Right lung (tissue), 5 donors: Measurements from ENCODE around the gene PLPPR2. TPM values are rescaled to one million over a fixed set of nuclear protein-coding genes. Genes with fewer than 3 reads are reported as not detected.
"Not testable (repeated sequence)": the region's sequence is repeated elsewhere in the genome, so short reads cannot be mapped to it uniquely, and the experiment has no call there.

Experiments
- DNase-seq, 2 donors: peaks; one replicate each; pipeline ENCODE4 v3.0.0-alpha.2; 2013
- polyA plus RNA-seq, 5 donors: library from polyadenylated mRNA; unstranded; fragments of 120-200 nt; gene quantifications; one replicate each; pipeline versions ENCODE4 v1.2.1 to v1.2.3, GENCODE V29; 2013; ENCODE audit warnings: inconsistent platforms in 1 of 5, low replicate concordance in 1 of 5; ENCODE audit not compliant: insufficient read length in 5 of 5, insufficient read depth in 1 of 5

The PLPPR2 gene
- polyA plus RNA-seq, 5 donors, result 16.2 to 32.3 (median 22.1) TPM

DNA sequence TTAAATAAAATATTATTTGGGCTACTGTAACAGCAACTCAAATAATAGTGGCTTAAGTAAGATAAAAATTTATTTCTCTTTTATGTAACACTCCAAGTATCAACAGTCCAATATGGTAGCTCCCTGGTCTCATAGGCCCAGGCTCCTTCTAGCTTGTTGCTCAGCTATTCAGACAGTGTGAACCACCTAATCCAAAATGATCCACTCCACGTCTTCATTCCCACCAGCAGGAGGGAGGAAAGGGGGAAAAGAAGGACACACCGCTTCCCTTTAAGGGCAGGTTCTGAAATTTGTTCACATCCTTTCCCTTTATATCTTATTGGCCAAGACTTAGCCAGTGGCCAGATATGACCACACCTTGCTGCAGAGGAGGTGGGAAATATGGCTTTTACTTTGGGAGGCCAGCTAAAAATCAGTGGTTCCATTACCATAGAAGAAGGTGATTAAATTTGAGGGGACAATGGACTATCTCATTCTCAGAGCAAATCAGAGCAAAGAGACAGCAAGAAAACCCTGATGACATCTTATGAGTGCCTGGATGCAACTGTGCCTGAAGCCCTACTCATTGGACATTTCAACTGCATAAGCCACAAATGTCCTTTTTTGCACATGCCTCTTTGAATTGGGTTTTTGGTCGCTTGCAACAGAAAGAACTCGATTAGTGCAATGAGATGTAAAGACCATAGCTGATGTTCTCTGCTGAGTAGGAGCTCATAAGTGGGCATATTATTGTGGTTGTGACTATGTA, 35.9 kb downstream of the PLPPR2 start:
- DNase-seq, result no peak

DNA sequence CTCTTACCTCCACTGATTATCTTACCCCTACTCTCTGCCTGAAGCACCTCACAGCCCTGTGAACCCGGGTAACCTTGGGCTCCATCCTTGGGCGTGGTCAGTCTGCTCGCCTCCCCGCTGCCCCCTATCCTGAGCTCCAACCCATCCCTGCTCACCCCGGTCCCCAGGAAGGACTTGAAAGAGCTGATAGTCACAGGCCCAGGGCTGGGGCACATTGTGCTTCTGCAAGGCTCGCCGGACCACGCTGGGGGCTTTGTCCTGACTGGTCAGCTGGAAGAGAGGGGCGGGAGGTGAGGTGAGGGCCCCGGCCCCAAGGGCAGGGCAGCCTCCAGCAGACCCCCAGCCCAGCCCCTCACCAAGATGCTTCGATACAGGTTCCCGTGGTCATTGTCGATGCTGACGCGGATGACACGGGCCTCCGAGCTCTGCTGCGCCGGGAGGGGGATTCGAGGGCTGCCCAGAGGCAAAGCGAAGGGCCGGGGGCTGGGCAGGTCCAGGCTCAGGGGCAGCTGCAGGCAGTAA, 41.9 kb downstream of the PLPPR2 start:
- DNase-seq, result no peak

DNA sequence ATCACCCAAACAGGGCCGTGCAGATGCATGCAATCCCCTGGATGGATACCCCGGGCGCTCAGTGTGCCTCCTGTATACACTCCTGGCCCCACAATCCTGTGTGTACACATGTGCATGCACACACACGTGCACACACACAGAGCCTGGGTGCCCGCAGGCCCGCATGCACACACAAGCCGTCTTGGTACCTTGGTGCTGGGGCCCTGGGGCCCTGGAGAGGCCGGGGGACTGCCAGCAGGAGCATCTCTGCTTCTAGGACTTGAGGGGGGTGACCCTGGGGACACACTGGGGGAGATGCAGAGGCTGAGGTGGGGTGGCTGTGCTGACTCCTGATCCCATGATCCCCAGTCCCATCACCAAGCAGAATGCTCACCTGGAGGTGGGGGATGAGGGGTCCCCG, 44.4 kb downstream of the PLPPR2 start:
- DNase-seq, result no peak

DNA sequence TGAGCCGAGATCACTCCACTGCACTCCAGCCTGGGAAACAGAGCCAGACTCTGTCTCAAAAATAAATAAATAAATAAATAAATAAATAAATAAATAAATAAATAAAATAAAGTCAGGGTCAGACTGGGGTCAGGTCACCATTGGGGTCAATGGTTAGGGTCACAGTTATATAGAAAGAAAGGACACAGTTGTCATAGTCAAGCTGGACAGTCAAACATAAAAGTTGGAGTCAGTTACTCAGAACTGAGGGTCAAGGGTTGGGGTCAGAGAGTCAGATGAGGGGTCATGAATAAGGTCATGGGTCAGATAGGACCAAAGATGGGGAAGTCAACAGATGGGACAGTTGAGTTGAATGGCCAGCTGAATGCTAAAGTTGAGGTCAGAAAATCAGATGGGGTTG, 45.6 kb downstream of the PLPPR2 start:
- no peak for DNase-seq

DNA sequence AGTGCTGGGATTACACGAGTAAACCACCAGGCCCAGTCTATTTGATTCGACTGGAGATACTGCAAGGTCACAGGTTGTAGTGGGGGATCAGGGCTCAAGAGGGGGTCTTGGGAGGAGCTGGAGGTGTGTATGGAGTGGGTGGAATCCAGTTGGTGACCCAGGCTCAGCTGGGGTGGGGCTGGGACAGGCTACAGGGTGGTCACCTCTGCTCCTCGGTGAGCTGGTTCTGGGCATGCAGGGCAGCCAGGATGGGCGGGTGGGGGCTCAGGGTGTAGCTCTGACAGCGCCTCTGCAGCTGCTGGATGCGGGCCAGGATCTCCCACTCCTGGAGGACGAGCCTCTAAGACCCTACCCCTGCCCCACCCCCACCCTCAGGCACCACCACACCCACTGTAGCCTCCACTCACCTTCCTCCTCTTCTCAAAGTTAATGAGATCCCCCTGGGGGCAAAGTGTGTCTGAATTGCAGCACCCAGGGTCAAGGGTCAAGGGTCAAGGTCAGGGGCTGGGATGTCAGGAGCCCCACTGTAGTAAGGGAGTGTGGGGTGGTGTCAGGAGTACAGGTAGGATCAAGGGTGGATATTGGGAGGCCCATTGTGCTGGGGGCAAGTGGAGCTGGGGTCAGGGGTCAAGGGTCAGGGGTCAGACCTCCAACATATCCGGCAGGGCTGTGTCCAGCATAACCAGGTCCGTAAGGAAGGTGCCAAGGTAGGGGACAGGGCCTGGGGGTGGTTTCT, 46.7 kb downstream of the PLPPR2 start:
- DNase-seq, result no peak

DNA sequence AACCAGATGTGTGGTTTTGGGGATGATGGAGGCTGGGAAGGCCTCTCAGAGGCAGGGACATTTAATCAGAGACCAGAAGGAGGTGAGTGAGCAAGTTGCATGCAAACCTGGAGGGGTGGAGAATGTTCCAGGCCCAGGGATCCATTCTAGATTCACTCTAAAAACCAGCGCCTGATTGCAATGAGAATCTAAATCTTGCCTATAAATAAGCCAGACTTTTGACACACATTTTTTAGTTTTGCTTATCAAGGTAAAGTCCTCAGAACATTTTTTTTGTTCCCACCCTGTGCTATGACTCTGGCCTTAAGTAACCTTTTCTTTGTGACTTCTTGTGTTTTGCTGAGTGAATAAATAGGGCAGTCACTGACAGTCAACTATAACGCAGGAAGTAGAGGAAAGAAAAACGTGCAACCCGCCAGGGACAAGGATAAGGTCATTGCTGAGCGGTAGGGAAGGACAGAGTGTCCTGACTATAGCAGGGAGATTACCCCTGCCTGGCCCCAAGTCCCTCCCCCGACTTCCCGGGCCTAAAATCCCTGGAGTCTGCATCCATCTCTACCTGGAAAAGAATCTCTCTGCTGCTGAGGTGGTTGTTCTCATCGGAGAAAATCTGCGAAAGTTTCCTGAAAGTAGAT, 49.5 kb downstream of the PLPPR2 start:
- DNase-seq, result no peak

DNA sequence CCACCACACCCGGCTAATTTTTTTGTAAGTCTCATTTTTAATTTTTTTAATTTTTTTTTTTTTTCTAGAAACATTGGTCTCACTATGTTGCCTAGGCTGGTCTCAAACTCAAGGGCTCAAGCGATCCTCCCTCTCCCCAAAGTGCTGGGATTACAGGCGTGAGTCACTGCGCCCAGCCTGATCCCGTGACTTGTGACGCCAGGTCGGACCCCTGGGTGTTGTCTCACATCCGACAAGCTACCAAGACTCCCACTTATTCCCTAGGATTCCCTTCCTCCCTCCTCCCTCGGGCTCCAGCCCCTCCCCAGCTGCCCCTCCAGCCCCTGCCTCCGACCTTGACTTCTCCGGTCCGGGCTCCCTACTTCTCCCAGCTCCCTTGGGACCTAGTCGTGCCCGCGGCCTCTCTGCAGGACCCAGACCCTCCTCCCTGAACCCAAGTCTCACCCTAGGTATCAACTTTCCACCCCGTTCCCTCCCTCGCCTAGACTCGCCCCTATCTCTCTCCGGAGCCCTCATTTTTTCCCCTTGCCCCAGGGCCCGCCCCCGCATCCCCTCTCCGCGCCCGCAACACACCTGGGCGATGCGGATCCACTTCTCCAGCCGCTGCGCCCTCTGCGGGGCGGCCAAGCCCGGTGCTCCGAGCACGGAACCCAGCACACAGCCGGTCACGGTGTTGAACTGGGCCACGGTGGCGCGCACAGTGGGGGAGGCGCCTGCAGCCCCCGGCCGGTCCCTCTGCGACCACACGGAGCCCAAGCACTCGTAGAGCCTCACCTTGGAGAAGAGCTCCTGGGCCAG, 50.8 kb downstream of the PLPPR2 start:
- DNase-seq, result no peak

DNA sequence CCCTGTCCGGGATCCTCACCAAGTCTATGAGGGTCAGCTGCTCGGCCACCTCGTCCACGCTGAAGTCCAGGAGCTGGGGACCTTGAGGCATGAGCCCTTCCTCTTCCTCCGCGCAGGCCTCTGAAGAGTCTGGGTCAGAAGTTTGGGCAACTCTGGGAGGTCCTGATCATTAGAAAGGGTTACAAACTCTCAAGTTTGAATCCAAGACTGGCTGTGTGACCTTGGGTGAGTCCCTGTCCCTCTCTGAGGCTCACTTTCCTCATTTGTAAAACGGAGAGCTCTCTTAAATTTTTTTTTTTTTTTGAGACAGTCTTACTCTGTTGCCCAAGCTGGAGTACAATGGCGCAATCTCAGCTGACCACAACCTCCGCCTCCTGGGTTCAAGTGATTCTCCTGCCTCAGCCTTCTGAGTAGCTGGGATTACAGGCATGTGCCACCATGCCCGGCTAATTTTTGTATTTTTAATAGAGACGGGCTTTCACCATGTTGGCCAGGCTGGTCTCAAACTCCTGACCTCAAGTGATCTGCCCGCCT, 51.5 kb downstream of the PLPPR2 start:
- not testable (repeated sequence) for DNase-seq

DNA sequence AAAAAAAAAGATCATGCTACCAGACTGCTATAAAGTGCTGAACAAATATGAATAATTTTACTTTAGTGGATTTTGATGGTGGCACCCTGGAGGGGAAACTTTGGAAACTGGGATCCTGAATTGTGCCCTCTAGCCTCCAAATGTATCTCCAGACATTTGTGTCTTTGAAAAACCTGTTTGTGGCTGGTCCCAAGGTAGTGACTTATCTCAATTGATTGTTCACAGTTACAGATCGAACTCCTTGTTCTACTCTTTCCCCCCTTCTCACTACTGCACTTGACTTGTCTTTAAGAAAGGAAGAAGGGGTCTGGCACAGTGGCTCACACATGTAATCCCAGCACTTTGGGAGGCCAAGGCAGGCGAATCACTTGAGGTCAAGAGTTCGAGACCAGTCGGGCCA, 53.4 kb downstream of the PLPPR2 start:
- DNase-seq, result no peak

DNA sequence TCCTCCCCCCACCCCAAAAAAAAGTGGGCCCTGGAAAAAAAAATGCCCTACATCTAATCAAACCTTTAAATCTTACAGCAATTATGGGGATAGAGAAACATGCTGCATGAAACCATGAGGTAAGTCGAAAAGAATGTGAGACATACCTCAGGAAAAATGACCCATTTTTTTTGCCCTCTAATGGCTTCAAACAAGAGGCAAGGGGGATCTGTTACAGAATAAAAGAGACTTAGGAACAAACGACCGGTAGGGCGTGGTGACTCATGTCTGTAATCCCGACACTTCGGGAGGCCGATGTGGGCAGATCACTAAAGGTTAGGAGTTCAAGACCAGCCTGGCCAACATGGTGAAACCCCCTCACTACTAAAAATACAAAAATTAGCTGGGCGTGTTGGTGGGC, 55.5 kb downstream of the PLPPR2 start:
- DNase-seq, result no peak

DNA sequence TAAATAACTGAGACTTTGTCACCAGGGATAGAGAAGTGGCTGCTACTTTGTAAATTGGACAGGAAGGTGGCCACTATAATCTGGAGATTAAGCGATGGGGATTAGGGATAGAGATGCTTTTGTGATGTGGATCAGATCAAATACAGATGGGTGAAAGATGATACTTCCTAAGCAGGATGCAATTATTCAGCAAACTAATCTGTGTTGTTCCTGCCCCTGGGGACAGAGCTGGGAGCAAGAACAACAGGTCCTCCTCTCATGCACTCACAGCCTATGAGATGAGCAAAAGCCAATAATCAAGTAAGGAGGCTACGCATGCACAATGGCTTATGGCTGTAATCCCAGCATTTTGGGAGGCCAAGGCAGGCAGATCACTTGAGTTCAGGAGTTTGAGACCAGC, 59.3 kb downstream of the PLPPR2 start:
- DNase-seq, result no peak

Other genes starting within 250 kb of the PLPPR2 start
- 10 to 100 TPM; 15.4 to 34.8 (median 24.9) TPM for gene SPC24, start 199.7 kb upstream of the PLPPR2 start, polyA plus RNA-seq
- gene KANK2, start 157.9 kb upstream of the PLPPR2 start, polyA plus RNA-seq, result 100 to 1,000 TPM; 218 to 306 (median 249) TPM
- gene ANGPTL8, start 115.8 kb upstream of the PLPPR2 start, polyA plus RNA-seq, result 1 to 10 TPM in 2 of 5 donors, under 1 TPM in 3; 0.41 to 1.2 (median 0.81) TPM
- 10 to 100 TPM; 55.4 to 95.2 (median 77.7) TPM for gene DOCK6, start 92.9 kb upstream of the PLPPR2 start, polyA plus RNA-seq
- gene TSPAN16, start 59.3 kb upstream of the PLPPR2 start, polyA plus RNA-seq, result under 1 TPM in 1 of 5 donors, not detected in 4; 0.17 TPM
- gene RAB3D, start 15.8 kb upstream of the PLPPR2 start, polyA plus RNA-seq, result 10 to 100 TPM; 13.6 to 22.3 (median 16.6) TPM
- gene TMEM205, start 9.2 kb upstream of the PLPPR2 start, polyA plus RNA-seq, result 10 to 100 TPM; 66.0 to 99.0 (median 79.6) TPM
- 10 to 100 TPM; 34.9 to 52.9 (median 45.6) TPM for gene CCDC159, start 8.9 kb upstream of the PLPPR2 start, polyA plus RNA-seq
- gene SWSAP1, start 19.2 kb downstream of the PLPPR2 start, polyA plus RNA-seq, result 1 to 10 TPM; 2.0 to 3.5 (median 2.2) TPM
- 10 to 100 TPM; 22.1 to 32.5 (median 27.2) TPM for gene EPOR, start 28.9 kb downstream of the PLPPR2 start, polyA plus RNA-seq
- gene RGL3, start 63.9 kb downstream of the PLPPR2 start, polyA plus RNA-seq, result 10 to 100 TPM; 39.4 to 57.9 (median 50.5) TPM
- 1 to 10 TPM in 4 of 5 donors, under 1 TPM in 1; 0.59 to 2.5 (median 2.4) TPM for gene ODAD3, start 79.7 kb downstream of the PLPPR2 start, polyA plus RNA-seq
- 100 to 1,000 TPM; 223 to 345 (median 265) TPM for gene PRKCSH, start 80.2 kb downstream of the PLPPR2 start, polyA plus RNA-seq
- under 1 TPM in 4 of 5 donors, not detected in 1; 0.05 to 0.19 (median 0.11) TPM for gene ELAVL3, start 125.6 kb downstream of the PLPPR2 start, polyA plus RNA-seq
- gene ZNF653, start 150.4 kb downstream of the PLPPR2 start, polyA plus RNA-seq, result 1 to 10 TPM; 7.4 to 9.6 (median 8.5) TPM
- 10 to 100 TPM; 26.9 to 44.8 (median 32.0) TPM for gene ECSIT, start 173.7 kb downstream of the PLPPR2 start, polyA plus RNA-seq
- gene CNN1, start 183.4 kb downstream of the PLPPR2 start, polyA plus RNA-seq, result 10 to 100 TPM in 2 of 5 donors, 1 to 10 TPM in 3; 4.2 to 21.1 (median 9.8) TPM
- 10 to 100 TPM; 38.5 to 60.3 (median 39.3) TPM for gene ELOF1, start 203.8 kb downstream of the PLPPR2 start, polyA plus RNA-seq
- 1 to 10 TPM; 2.6 to 4.4 (median 3.5) TPM for gene ACP5, start 222.2 kb downstream of the PLPPR2 start, polyA plus RNA-seq
- 10 to 100 TPM; 29.8 to 43.8 (median 37.0) TPM for gene ZNF627, start 242.1 kb downstream of the PLPPR2 start, polyA plus RNA-seq